NCI-H187 treated with DMSO at 0.1 percent for 48 hours (cell line): Measurements from ENCODE around the gene EMC9.

ENCODE experiments used
- DNase-seq: peaks from one replicate; lab custom pipeline; 2025; lab: John Stamatoyannopoulos, UW

EMC9 gene

GRCh38 chr14:24141097-24141880 lies at the start of gene EMC9:
Gene EMC9 (minus strand): TSS chr14:24141591. CDS start chr14:24141304, 287 bp downstream.
- DNase-seq: peak; percentile 99

- no peak for DNase-seq
Observed at GRCh38 chr14:24190416-24190815, 49.0 kb upstream of the EMC9 start.

GRCh38 chr14:24189460-24189859 lies 48.1 kb upstream of the EMC9 start:
- DNase-seq: no peak

GRCh38 chr14:24189059-24189375 lies 47.6 kb upstream of the EMC9 start:
- no peak for DNase-seq

- DNase-seq: peak; percentile 91
Observed at GRCh38 chr14:24188251-24189058, 47.1 kb upstream of the EMC9 start, which contains the start of gene IPO4. Gene IPO4 (minus strand): TSS chr14:24188816. CDS start chr14:24188787, 29 bp downstream.

- DNase-seq: no peak
Observed at GRCh38 chr14:24187539-24187915, 46.1 kb upstream of the EMC9 start.

GRCh38 chr14:24186831-24187538 lies 45.6 kb upstream of the EMC9 start:
- DNase-seq: no peak

- no peak for DNase-seq
Observed at GRCh38 chr14:24185741-24186140, 44.4 kb upstream of the EMC9 start.

- no peak for DNase-seq
Observed at GRCh38 chr14:24185026-24185425, 43.6 kb upstream of the EMC9 start.

- DNase-seq: no peak
Observed at GRCh38 chr14:24184104-24184970, 42.9 kb upstream of the EMC9 start.

GRCh38 chr14:24183014-24183481 lies 41.7 kb upstream of the EMC9 start:
- no peak for DNase-seq

GRCh38 chr14:24182110-24182882 lies 40.9 kb upstream of the EMC9 start:
- no peak for DNase-seq

- no peak for DNase-seq
Observed at GRCh38 chr14:24181371-24182077, 40.1 kb upstream of the EMC9 start.

- DNase-seq: no peak
Observed at GRCh38 chr14:24179961-24180796, 38.8 kb upstream of the EMC9 start.

- DNase-seq: no peak
Observed at GRCh38 chr14:24179294-24179960, 38.0 kb upstream of the EMC9 start.

- DNase-seq: no peak
Observed at GRCh38 chr14:24178399-24179178, 37.2 kb upstream of the EMC9 start.

GRCh38 chr14:24177891-24178290 lies 36.5 kb upstream of the EMC9 start:
- no peak for DNase-seq
